Mucosa of descending colon (tissue), 3 donors: Measurements from ENCODE around the gene C3AR1. TPM values are rescaled to one million over a fixed set of nuclear protein-coding genes. Genes with fewer than 3 reads are reported as not detected.
"Not testable (repeated sequence)": the region's sequence is repeated elsewhere in the genome, so short reads cannot be mapped to it uniquely, and the experiment has no call there.

Experiments
- ATAC-seq: fragments of 200-7000 bp; cut with Tn5 transposase; one replicate; pipeline ENCODE4 v1.9.1; 2020; ENCODE audit warnings: mild to moderate bottlenecking, moderate library complexity
- DNase-seq, 3 donors: peaks; one replicate each; pipeline ENCODE4 v3.0.0-alpha.2; 2020
- H3K36me3 ChIP-seq: fragments of 200-600 bp; one replicate; pipeline ENCODE4 v1.8.0; 2021; ENCODE audit warnings: low read depth, mild to moderate bottlenecking
- H3K4me1 ChIP-seq: fragments of 200-600 bp; one replicate; pipeline ENCODE4 v1.8.0; 2021; ENCODE audit warnings: low read depth, mild to moderate bottlenecking
- H3K4me3 ChIP-seq: fragments of 200-600 bp; one replicate; pipeline ENCODE4 v1.8.0; 2021; ENCODE audit warnings: mild to moderate bottlenecking
- H3K9me3 ChIP-seq: fragments of 200-600 bp; one replicate; pipeline ENCODE4 v1.8.0; 2021; ENCODE audit warnings: mild to moderate bottlenecking
- CTCF ChIP-seq: fragments of 200-600 bp; IDR thresholded peaks from one replicate; pipeline ENCODE4 v1.8.0; 2022; ENCODE audit warnings: antibody characterized with exemption, mild to moderate bottlenecking
- intact Hi-C, 2 donors: fragments of 100-400 bp; cut with DNase I in 1 of 2; cut with micrococcal nuclease in 1 of 2; formaldehyde crosslinking; loops; one replicate each; pipeline versions ENCODE4 v1.11.0 to v1.11.1; 2022; cut with DNase I, micrococcal nuclease
- total RNA-seq, 3 donors: library from RNA; stranded (reverse); fragmentation: NEBNext Ultra II Directional in 2 of 3; extraction: Animal tissue kit (Norgen Biotek cat#: 25700) in 2 of 3; gene quantifications; one replicate each; pipeline versions ENCODE4 v1.2.1 to v1.2.4, GENCODE V29; 2021 to 2023
- donor health status: DM: no; HTN: no; CAD: no; lungs with moderate emphysema.
- donor health status: DM: no; HTN: no; CAD: no.
- donor health status: DM: no; HTN: yes; CAD: no.

C3AR1 gene
- total RNA-seq, 3 donors from 2014 or later = 2.8 to 15.5 (median 12.5) TPM

GRCh38 chr12:8030189-8030588 lies 36.0 kb downstream of the C3AR1 start:
- no peak overlapping the region for H3K4me3 ChIP-seq
- H3K4me1 ChIP-seq = peaks cover 20% of the 10 kb centered on the region
- intact Hi-C loops = no loop called here
- DNase-seq (no peak), ATAC-seq (no peak)
- no peaks in the 10 kb centered on the region for H3K9me3 ChIP-seq
- no peaks in the 10 kb centered on the region for H3K36me3 ChIP-seq
- TF ChIP-seq CTCF = no peak

- DNase-seq = no peak
- no peaks in the 10 kb centered on the region for H3K36me3 ChIP-seq
- no peaks in the 10 kb centered on the region for H3K9me3 ChIP-seq
- peaks cover under 1% of the 10 kb centered on the region for H3K4me1 ChIP-seq
- TF ChIP-seq CTCF = no peak
- intact Hi-C loops = no loop called here
- no peak for ATAC-seq
- no peak overlapping the region for H3K4me3 ChIP-seq
Observed at GRCh38 chr12:8028267-8028666, 37.9 kb downstream of the C3AR1 start.

GRCh38 chr12:8027856-8028255 lies 38.3 kb downstream of the C3AR1 start:
- ATAC-seq = no peak
- no peak for TF ChIP-seq CTCF
- H3K4me3 ChIP-seq = no peak overlapping the region
- intact Hi-C loops = no loop called here
- no peaks in the 10 kb centered on the region for H3K36me3 ChIP-seq
- no peaks in the 10 kb centered on the region for H3K4me1 ChIP-seq
- no peak for DNase-seq
- no peaks in the 10 kb centered on the region for H3K9me3 ChIP-seq

- intact Hi-C loops = no loop called here
Observed at GRCh38 chr12:8026291-8026900, 39.8 kb downstream of the C3AR1 start.

GRCh38 chr12:8018666-8019581 lies 47.2 kb downstream of the C3AR1 start:
- DNase-seq = no peak
- no peaks in the 10 kb centered on the region for H3K36me3 ChIP-seq
- no peaks in the 10 kb centered on the region for H3K9me3 ChIP-seq
- no peak for TF ChIP-seq CTCF
- peak; percentile 22 for ATAC-seq
- intact Hi-C loops = no loop called here
- H3K4me3 ChIP-seq = no peak overlapping the region
- peaks cover 6% of the 10 kb centered on the region for H3K4me1 ChIP-seq

More at GRCh38 chr12:8026291-8026900, 39.8 kb downstream of the C3AR1 start:
- Histone ChIP-seq H3K4me1 (no peaks in the 10 kb centered on the region), H3K36me3 (no peaks in the 10 kb centered on the region), H3K4me3 (peak overlapping the region; percentile 48), H3K9me3 (no peaks in the 10 kb centered on the region)
- ATAC-seq (peak; percentile 98), DNase-seq (peak; percentile 95 to 98 (median 95))
- TF ChIP-seq CTCF = no peak

GRCh38 chr12:8018213-8018612 lies 47.9 kb downstream of the C3AR1 start:
- H3K4me3 ChIP-seq, ATAC-seq, H3K9me3 ChIP-seq, H3K36me3 ChIP-seq, intact Hi-C loops, H3K4me1 ChIP-seq, DNase-seq: not testable (repeated sequence)
